Left forelimb (tissue), 1 donor: Measurements from ENCODE around the gene DIDO1.

Source experiments
- DNase-seq: peaks from one replicate; pipeline ENCODE4 v3.0.0-alpha.2; 2018; ENCODE audit warnings: low spot score

The DIDO1 gene

DNA sequence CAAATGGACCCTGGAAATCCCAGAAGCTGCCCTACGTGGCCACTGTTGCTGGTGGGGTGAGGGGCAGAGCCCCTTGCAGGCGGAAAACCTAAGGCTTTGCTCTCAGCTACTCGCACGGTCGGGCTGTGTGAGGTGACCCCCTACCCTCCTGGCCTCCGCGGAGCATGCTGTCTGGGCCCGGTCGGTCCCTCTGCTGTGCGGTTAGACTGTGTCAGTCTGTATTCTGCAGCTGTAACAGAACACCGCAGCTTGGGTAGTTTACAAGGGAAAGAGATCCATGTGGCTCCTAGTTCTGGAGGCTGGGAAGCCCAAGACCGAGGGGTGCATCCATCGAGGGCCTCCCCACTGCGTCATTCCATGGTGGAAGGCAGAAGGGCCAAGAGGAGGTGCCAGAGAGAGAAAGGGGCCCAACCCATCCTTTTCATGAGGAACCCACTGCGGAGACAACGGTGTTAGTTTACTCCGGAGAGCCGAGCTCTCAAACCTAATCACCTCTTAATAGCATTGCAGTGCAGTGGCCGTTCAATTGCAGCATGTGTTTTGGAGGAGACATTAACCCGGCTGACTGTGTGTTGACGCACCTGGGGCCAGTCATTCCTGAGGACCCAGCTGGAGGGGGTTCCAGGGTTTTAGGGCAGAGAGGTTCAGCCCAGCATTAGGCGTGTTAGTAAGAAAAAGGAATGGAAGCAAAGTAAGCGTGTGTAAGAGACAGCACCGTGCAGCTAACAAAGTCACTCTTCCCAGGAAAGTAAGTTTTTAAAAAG is 91.2 kb downstream of the DIDO1 start:
- DNase-seq = no peak

DNA sequence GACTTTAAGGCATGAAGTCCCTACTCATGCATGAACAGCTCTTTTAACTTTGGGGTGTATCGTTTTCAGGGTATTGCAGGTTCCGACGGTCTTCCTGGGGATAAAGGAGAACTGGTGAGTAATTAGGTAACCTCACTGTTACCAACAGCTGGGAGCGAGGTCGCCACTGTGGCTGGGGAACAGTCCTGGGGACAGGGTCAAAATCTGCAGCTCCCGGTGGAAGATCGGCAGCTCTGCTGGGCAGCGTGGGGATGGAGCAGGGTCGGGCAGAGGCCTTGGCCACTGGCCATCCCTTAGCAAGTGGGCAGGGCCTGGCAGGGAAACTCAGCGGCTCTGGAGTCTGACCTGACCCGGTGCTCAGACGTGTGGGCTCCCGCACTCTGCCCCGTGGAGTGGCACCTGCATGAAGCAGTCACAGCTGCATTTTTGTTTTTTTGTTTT is 93.3 kb downstream of the DIDO1 start:
- DNase-seq = peak; percentile 64

DNA sequence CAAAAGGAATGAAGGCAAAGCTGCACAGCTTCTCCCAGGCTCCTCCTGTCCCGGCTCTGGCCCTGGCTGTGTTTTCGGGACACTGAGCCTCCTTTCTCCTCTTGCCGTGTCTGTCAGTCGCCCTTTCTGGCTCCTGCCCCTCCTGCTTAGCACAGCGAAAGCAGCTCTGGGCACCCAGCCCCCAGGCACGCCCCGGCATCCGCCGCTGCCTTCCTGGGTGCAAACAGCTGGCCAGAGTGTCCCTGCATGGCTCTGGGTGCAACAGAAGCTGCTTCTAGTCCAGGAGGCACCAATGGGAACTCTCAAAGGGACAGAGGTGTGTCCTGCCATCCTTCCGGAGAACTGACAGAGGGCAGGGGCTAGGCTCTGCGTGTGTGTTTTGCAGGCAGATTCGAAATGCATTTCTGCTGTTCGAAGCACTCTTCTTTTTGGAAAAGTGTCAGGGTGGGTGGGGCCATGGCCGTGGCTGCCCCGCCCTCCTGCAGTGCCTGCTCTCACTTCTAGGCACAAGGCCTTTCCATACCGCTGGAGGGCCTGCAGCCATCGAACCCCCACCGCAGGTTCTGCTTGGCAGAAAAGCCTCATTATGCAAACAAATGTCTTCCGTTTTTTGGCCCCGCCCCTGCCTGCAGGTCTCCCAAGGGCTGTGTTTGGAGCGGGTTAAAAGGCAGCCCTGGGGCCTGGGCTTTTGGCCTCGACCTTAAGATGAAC is 93.9 kb downstream of the DIDO1 start:
- DNase-seq = peak; percentile 66

DNA sequence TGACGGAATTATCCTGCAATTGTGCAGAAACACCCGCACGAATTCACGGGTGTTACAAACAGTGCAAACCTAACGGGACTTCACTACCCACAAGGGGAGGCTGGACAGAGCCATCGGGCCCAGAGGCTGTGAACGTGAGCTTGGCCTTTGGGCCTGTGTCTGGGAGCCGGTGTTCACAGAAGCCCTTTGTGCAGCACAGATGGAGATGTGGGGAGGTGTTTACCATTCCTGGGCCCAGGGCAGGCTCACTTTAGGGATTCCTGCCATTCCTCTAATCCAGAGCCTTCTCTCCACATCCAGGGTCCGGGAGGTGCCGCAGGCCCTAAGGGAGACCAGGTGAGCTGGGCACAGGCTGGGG is 94.5 kb downstream of the DIDO1 start:
- no peak for DNase-seq

DNA sequence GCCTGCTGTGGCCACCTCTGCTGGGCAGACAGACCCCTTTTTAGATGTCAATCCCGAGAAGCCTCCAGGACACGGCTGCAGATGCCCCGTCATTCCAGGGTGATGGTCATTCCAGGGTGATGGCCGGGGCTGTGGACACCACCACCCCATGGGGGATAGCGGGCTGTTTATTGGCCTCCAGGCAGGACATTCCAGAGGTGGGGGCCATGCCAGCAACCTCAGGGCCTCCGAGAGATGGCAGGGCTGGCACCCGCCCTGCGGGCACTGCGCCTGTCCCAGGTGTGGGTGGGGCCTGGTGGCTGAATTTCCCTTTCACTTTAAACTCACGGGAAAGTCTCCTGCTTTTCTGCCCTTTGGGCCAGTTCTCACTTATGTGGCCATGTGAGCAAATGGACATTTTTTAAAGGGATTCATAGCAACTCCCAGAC is 94.9 kb downstream of the DIDO1 start:
- DNase-seq = no peak

DNA sequence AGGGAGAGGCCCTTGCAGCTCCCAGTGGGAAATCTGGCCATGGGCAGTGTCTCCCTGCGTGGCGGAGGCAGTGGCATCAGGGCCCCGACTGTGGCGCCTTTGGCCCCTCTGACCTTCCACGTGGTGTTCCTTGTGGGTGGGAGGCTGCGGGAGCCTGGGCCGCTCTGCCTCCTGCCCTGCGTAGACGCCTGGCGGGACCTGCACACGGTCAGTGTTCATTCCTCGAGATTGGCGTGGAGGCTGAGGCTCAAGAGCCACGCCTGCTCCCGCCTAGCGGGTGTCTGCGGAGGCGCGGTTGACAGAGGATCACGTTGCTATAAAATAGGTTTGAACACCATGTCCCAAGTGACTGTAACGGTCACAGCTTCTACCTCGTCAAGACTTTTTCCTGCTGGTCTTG is 95.5 kb downstream of the DIDO1 start:
- no peak for DNase-seq

DNA sequence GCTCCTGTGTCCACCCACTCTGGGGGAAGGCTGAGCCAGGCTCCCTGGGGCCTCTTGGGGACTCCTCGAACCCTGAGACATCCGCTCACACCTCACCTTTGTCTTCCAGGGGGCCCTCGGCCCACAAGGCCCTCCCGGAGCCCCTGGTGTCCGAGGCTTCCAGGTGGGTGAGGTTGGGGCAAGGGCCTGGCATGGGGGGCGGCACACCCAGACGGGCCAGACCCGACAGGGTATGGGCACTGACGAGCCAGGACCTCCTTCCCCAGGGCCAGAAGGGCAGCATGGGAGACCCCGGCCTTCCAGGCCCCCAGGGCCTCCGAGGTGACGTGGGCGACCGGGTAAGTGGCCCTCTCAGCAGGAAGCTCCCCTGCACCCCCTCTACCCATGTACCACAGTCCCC is 96.1 kb downstream of the DIDO1 start:
- no peak for DNase-seq

DNA sequence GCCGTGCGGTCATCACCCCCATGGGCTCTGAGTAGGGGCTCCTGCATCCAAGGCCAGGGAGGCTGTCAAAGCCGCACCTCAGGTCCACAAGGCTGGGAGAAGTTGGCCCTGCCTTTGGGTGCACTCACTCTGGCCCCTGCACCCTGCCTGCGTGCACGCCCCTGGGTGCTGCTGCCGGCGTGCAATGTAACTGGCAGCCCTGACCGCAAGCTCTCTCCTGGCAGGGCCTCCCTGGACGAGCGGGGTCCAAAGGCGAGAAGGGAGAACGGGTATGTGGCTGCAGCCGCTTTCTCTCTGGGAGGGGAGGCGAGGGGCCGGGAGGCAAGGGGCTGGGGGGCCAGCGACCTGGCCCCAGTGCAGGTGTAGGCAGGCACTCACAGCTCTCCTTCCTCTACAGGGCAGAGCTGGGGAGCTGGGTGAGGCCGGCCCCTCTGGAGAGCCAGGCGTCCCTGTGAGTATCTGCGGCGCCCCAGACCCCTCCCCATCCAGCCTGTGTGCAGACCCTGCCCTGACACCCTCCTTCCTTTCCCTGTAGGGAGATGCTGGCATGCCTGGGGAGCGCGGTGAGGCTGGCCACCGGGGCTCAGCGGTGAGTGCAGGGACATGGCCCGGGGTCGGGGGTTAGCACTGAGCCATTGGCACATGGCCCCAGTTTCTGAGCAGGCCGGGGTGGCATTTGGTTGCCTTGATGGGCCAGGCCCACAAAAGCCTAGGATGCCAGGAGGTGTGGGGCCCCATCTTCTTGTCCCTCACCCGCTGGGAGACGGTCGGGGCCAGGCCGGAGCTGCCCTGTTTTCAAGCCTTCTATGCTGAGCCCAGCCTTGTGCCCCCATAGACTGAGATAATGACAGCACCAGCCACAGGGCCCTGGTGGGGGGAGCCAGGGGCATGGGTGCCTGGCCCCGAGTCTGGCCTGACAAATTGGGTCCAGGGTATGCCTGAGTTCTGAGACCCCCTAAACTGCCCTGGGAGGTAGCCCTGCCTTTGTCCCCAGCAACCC is 96.8 kb downstream of the DIDO1 start:
- no peak for DNase-seq

DNA sequence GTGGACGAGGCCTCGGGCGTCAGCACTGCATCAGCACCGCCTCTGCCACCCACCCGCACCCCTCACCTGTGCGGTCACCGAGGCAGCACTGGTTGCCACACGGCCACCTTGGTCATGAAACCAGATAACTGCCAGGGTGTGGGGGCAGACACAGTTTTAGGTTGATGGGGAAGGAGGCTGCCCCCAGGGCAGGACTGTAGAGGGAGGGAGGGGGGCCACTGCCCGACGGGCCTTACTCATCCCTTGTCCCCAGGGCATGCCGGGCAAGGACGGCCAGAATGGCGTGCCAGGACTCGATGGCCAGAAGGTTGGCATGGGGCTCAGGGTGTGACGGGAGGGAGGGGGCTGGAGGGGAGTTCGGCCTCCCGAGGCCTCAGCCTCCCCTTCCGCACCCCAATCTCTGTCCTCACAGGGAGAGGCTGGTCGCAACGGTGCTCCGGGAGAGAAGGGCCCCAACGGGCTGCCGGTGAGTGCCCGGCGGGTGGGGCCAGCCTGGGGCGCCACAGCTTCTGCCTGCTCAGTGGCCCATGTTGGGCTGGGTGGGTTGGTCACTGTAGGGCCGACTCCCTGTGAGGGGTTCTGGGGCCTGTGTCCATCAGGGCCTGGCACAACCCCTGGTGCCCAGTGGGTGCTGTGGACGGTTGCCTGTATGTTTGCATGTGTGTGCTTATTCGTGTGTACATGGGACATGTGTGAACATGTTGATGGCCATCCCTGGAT is 97.6 kb downstream of the DIDO1 start:
- DNase-seq = no peak

DNA sequence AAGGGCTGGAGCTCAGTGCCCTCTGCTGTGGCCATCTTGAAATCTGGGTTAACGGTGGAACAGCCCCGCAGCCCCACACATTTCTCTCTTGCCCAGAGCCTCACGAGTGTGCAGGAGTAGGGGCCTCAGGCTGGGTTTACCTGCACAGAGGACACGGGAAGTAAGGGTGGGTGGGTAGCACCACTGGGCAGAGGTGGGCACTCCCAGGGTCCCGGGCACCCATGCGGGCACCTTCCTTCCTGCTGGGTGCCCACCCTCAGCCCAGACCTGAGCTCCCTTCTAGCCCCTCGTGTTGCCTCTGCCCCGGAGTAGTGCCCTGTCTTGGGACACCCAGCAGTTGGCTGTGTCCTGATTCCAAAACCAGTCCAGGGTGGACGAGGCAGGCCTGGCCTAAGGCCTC is 98.3 kb downstream of the DIDO1 start:
- no peak for DNase-seq
